Right lung (tissue), 5 donors: ENCODE measurements around the gene SP3. TPM values are rescaled to one million over a fixed set of nuclear protein-coding genes. Genes with fewer than 3 reads are reported as not detected.
A peak's percentile ranks its signal among the peaks of the same experiment; 100 is the strongest.

Source experiments
- DNase-seq, 2 donors: peaks; one replicate each; pipeline ENCODE4 v3.0.0-alpha.2; 2013
- polyA plus RNA-seq, 5 donors: library from polyadenylated mRNA; unstranded; fragments of 120-200 nt; gene quantifications; one replicate each; pipeline versions ENCODE4 v1.2.1 to v1.2.3, GENCODE V29; 2013; ENCODE audit warnings: inconsistent platforms in 1 of 5, low replicate concordance in 1 of 5; ENCODE audit not compliant: insufficient read length in 5 of 5, insufficient read depth in 1 of 5

Gene SP3
- polyA plus RNA-seq, 5 donors: 86.1 to 149 (median 143) TPM

- no peak for DNase-seq
Measured at GRCh38 chr2:173948198-173948597, 17.0 kb downstream of the SP3 start.

GRCh38 chr2:173947131-173947530 is 18.0 kb downstream of the SP3 start:
- no peak for DNase-seq

- no peak for DNase-seq
Measured at GRCh38 chr2:173943738-173944137, 21.4 kb downstream of the SP3 start.

DNA sequence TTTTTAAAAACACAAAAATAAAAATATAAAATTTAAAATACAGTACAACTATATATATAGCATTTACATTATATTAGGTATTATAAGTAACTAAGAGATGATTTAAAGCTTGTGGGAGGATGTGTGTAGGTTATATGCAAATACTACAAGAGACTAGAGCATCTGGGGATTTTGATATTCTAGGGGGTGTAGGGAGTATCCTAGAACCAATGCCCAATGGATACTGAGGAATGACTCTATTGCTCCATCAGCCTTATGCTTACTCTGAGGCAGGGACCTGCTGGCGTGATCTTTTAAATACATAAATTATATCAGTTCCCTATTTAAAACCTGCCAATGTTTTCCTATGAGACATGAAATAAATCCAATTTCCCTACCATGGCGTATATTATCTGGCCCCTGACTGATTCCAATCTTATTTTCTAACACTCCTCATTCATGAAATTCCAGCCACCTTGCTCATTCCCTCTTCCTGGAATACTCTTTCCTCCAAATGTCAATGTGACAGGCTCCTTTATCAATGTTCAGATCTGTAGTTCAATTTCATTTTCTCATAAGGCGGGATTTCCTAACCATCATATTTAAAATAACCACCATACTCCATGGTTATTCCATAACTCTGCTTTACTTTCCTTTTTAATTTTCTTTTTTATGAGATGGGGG is 22.2 kb downstream of the SP3 start:
- no peak for DNase-seq

DNA sequence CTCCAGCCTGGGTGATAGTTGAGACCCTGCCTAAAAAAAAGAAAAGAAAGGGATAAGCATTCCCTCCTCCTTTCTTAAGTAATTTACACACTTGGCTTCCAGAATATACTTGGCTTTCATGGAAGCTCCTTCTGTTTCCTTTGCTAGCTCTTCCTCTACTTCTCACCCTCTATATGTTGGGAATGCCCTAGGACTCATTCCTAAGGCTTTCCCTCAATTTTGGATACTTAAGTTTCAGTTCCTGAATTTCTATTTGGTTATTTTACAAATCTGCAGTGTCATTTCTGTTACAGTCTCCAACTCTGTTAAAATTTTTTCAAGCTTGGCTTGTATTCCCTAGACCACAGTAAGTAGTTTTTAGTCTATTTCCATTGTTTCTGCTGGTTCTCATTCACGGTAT is 23.6 kb downstream of the SP3 start:
- DNase-seq: no peak

- DNase-seq: no peak
Measured at GRCh38 chr2:173940208-173941020, 24.8 kb downstream of the SP3 start.

DNA sequence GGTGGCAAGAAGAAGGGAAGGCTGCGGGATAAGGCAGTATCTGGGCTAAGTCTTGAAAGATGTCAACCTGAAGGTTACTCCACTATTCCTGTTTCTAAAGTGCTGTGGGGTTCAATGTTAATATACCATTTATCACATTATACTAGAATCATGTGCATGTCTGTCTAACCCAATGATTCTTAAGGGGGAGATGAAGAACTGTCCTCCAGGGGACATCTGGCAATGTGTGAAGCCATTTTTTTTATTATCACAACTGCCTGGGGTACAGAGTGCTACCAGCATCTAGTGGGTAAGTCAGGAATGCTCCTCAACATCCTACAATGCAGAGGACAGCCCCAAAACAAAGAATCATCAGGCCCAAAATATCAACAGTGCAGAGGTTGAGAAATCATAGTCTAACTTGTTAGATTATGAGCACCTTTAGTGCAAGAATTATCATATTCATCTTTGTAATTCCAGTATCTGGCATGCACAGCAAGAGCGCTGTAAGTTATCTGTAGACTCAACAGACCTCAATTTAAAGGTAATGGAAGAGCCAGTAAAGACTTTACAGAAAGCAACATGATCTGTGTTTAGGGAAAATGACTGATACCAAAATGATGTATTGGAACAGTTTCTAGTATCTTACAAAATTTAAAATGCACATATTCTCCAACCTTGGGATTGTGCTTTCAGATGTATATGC is 26.3 kb downstream of the SP3 start:
- DNase-seq: no peak

DNA sequence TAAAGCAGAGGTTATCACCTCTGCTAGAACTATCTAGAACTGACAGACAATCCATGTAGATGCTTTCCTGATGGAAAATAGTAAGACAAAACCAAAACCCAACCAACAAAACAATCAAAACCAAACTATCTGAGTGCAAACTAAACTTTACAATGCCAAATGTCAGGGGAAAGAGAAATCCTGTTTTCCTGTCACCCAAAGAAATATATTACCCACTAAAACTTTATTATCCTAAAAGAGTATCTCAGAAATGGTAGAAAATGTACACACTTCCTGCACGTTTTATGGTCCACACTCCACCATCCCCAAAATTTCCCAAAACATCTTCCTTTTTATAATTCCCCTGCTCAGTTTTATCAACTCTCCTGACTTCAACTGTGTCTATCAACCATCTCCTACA is 29.9 kb downstream of the SP3 start:
- DNase-seq: no peak

DNA sequence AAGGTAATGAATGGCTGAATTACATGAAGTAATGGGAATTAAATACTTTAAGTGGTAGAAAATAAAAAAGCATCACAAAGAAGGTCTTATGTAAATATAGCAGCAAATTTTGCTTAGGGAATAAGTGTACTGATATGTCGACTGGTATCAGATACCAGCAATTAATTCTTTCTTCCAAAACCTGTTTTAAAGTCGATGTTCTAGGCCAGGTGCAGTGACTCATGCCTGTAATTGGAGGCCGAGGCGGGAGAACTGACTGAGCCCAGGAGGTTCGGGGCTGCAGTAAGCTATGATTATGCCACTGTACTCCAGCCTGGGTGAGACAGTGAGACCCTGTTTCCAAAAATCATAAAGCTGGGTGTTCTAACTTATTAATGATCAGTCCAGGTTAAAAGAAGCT is 30.3 kb downstream of the SP3 start:
- no peak for DNase-seq

- DNase-seq: no peak
Measured at GRCh38 chr2:173931751-173932150, 33.4 kb downstream of the SP3 start.

- DNase-seq: no peak
Measured at GRCh38 chr2:173929441-173929840, 35.7 kb downstream of the SP3 start.

DNA sequence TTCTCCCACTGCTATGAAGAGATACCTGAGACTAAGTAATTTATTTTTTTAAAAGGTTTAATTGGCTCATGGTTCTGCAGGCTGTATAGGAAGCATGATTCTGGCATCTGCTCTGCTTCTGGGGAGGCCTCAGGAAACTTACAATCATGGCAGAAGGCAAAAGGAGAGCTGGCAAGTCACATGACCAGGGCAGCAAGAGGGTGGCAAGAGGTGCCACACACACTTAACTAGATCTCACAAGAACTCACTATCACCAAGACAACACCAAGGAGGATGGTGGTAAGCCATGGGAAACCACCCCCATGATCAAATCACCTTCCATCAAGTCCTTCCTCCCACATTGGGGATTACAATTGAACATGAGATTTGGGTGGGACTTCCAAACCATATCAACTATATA is 38.3 kb downstream of the SP3 start:
- DNase-seq: no peak

DNA sequence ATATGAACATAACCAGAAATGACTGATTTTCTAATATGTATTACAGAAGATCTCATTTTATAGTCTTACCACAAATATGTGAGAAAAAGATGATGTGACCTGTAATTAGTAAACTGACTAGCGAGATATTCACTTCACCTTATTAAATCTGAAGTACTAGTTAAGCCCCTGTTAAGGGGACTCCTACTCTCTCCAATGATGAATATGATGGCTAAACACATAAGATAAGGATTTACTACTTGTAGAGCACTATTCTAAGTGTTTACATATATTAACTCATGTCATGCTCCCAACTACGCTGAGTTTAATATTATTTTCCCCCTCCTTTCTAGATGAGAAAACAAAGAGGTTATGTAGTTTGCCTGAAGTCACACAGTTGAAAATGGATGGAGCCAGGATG is 40.9 kb downstream of the SP3 start:
- DNase-seq: no peak

DNA sequence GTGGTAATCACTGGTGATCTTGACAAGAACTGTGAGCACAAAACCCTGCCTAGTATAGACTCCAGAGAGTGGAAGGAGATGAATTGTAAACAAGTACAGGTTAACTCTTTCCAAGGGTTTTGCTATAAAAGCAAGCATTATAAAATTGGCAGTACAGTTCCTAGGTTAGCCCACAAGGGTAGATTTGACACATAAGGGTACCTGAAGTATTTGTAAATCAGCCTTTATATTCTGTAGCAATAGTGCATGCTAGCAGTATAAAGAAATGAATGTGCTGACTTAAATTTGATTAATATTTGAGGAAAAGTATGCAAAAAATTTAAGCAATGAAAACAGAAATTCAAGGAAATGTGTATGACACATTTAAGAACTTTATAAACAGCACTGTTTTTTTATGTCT is 42.4 kb downstream of the SP3 start:
- no peak for DNase-seq

- no peak for DNase-seq
Measured at GRCh38 chr2:173922068-173922467, 43.1 kb downstream of the SP3 start.

- no peak for DNase-seq
Measured at GRCh38 chr2:173914055-173914927, 50.9 kb downstream of the SP3 start.

DNA sequence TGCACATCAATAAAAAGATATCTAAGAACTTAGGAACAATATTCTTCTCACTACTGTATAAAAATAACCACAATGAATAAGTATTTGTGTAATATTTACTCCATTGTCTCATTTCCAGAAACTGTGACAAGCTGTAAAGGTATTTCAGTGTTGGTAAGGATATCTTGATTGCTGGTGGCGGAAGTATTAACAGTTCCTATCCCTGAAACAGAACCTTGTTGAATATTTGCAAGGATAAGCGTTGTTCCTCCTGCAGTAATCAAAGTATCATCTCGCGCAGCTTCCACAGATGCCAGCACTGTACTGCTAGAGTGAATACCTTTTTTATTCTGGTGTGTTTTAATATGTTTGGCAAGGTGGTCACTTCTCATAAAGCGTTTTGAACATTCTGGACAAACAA is 55.3 kb downstream of the SP3 start:
- no peak for DNase-seq

GRCh38 chr2:173906626-173907025 is 58.5 kb downstream of the SP3 start:
- DNase-seq: no peak

- no peak for DNase-seq
Measured at GRCh38 chr2:173903601-173904394, 61.4 kb downstream of the SP3 start.

- no peak for DNase-seq
Measured at GRCh38 chr2:173898996-173899395, 66.2 kb downstream of the SP3 start.

GRCh38 chr2:173898178-173898668 is 67.0 kb downstream of the SP3 start:
- DNase-seq: peak in 1 of 2 donors; percentile 40
